CD4-positive, alpha-beta T cell treated with Interleukin-15 for 1 hour (primary cell): ENCODE measurements around the gene SFSWAP.
"Not testable (repeated sequence)": the region's sequence is repeated elsewhere in the genome, so short reads cannot be mapped to it uniquely, and the experiment has no call there.

Experiments used
- DNase-seq: peaks from one replicate; pipeline ENCODE4 v3.0.0-alpha.2; 2020

The SFSWAP gene

DNA sequence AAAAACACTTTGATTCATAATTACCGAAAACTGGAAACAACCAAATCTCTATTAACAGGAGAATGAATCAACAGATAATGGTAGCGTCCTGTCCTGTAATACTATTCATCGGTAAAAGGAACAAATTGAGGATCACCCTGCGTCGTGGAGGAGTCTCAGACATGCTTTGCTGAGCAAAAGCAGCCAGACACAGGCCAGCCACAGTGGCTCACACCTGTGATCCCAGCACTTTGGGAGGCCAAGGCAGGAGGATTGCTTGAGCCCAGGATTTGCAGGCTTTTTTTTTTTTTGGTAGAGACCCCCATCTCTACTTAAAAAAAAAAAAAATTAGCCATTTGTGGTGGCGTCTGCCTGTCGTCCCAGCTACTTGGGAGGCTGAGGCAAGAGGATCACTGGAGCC is 83.2 kb downstream of the SFSWAP start:
- no peak for DNase-seq

DNA sequence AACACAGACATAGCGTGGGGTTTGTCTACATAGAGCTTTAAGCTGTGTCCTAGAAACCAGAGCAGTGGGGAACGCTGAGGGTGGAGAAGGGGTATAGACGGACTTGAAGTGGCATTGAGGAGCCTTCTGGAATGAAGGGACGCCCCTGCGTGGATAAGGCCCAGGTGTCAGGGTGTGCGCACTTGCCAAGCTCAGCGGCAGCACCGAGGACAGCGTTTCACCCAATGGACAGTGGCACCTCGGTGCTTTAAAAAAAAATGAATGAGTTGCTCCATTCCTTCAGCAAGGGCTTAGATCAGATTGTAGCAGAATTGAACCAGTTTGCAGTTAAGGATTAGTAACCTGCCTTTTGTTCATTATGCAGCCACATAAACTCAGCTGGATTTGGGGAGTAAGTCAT is 83.7 kb downstream of the SFSWAP start:
- DNase-seq = no peak

GRCh38 chr12:131795064-131795463 is 84.2 kb downstream of the SFSWAP start:
- DNase-seq = no peak

GRCh38 chr12:131795690-131796410 is 85.0 kb downstream of the SFSWAP start:
- DNase-seq = no peak

DNA sequence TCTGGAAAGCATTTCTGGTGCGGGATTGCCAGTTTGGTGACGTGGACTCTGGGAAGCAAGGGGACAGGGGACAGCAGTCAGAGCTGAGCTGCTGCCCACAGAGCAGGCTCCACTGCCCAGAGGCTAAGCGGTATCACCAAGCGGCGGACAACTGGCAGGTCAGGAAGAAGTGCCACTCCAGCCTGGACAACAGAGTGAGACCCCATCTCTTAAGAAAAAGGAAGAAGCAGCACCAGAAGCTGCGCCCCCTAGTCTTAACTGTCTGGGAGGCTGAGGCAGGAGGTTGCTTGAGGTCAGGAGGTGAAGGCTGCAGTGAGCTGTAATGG is 85.5 kb downstream of the SFSWAP start:
- no peak for DNase-seq

GRCh38 chr12:131796754-131797587 is 86.1 kb downstream of the SFSWAP start:
- DNase-seq = no peak

DNA sequence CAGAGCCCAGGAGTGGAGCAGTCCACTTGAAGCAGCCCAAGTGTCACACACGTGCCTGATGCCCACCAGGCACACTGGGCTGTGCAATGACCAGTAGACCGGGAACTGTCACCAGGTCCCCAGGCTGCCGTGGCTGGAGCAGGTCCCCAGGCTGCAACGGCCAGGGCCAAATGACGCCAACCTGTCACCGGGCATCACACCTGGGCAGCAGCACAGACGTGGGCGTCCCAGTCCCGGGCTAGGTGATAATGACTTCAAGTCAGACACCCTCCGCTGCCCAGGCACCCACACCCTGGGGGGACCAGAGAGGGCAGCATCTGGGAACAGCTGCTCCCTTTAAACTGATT is 86.7 kb downstream of the SFSWAP start:
- no peak for DNase-seq

GRCh38 chr12:131799195-131799594 is 88.3 kb downstream of the SFSWAP start:
- no peak for DNase-seq

DNA sequence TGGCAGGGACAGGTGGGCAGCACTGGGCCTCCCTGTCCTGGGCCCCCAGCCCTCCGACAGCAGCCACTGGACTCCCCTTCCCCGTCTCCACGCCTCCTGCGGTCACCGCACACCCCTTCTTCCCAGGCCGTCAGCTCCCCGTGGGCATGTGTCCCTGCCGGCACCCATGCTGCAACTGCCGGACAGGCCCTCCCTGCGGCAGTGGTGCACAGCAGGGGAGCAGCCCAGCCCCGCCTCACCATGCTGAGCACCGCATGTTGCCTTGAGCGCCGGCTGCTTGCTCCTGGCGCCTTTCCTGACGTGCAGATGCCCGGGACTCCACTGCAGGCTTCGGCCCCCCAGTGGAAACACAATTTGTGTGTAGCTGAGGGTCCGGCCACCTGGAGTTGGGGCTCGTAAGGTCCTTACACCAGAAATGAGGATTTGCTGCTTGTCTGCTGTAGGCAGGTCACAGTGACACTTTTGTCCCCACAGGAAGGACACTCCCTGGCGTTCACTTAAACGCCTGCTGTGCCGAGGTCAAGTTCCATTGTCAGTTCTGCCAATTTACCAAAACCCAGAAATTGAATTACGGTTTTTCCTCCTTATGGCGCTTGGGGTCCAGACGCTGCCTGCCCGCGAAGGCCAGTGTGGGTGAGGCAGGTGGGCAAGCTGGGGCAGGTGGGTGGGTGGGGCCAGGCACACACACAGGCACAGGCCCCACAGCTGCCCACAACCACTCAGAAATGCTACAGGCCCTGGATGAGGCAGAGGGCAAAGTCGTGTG is 89.1 kb downstream of the SFSWAP start:
- DNase-seq = no peak

DNA sequence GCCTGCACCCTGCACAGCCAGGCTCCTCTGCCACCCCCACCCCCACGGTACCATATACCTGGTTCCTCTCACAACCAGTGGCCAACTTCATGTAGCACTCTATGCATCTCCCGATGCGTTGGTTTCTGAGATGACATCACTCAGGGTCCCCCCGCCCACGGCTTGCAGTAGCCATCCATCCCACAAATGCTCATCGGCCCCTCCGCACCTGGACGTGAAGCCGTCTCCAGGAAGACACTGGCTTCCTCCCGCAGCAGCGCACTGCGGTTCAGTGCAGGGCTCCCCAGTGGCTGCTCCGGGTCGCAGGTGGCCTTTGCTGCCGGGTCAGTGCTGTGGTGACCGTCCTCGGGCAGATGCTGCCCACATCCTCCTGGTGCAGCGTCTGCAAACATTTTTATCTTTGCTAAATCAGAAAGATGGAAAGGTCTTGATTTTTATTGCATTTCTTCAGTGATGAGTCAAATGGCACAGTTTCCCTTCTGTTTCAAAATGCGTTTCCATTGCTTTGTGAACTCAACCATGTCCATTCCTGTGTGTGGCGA is 89.8 kb downstream of the SFSWAP start:
- DNase-seq = no peak

GRCh38 chr12:131801254-131801866 is 90.5 kb downstream of the SFSWAP start:
- no peak for DNase-seq

DNA sequence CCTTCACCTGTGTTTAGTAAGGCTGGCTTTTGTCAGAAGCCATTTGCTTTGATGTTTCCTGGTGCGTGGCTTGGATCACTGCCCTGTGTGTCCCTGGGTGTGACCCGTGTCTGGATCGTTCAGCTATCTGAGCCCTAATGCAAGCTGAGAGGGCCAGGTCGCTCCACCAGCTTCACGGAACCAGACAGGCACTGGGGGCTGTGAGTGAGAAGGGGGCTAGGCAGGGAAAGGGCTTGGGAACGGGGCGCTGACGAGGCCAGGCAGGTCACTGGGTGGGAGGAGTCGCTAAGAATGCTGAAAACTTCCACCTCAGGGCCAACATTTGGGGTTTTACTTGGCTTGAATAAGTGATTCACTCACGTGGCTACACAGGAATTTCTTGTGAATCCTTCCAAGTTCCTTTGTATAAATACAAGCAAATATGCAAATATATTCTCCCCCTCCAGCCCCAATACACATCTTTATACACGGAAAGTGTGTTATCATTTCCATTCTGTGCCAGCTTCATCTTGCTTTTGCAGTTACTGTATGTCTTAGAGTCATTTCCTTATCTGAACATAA is 93.2 kb downstream of the SFSWAP start:
- DNase-seq = no peak

DNA sequence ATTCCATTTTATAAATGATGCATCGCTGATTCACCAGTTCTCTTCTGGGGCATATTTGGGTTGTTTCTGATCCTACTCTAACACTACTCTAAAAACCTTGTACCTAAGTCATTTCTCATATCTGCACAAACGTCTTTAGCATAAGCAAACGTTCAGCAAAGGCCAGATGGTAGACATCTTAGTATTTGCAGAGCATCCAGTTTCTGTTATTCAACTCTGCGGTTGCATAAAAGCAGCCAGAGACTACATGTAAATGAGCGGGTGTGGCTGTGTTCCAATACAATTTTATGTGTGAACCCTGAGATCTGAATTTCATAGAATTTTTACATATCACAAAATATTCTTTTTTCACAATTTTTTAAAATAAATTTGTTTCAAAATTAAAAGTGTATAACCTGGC is 94.5 kb downstream of the SFSWAP start:
- no peak for DNase-seq

GRCh38 chr12:131806674-131807073 is 95.8 kb downstream of the SFSWAP start:
- DNase-seq = no peak

- peak; percentile 48 for DNase-seq
Observed at GRCh38 chr12:131808744-131809371, 98.0 kb downstream of the SFSWAP start.

GRCh38 chr12:131809476-131810254 is 98.8 kb downstream of the SFSWAP start:
- DNase-seq = not testable (repeated sequence)

GRCh38 chr12:131810726-131811125 is 99.8 kb downstream of the SFSWAP start:
- DNase-seq = no peak

GRCh38 chr12:131815131-131815530 is 104.2 kb downstream of the SFSWAP start:
- no peak for DNase-seq

GRCh38 chr12:131816495-131816894 is 105.6 kb downstream of the SFSWAP start:
- DNase-seq = no peak

DNA sequence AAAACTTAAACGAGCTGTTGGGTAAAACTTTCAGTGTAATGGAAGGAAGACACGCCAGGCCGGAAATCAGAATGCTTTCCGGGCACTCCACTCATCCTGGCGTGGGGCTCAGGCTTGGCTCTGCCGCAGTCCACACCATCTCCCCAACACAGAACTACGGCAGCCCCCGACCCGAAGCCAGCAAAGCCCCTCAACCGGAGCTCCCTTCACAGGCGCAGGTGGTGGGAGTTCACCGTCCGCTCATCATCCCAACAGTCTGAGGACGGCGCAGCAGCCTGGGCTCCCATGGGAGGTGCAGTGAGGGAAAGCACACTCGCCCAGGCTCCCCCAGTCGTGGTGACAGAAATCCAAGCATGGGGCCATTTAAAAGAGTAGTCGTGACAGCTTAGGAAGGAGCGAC is 106.4 kb downstream of the SFSWAP start:
- DNase-seq = no peak

DNA sequence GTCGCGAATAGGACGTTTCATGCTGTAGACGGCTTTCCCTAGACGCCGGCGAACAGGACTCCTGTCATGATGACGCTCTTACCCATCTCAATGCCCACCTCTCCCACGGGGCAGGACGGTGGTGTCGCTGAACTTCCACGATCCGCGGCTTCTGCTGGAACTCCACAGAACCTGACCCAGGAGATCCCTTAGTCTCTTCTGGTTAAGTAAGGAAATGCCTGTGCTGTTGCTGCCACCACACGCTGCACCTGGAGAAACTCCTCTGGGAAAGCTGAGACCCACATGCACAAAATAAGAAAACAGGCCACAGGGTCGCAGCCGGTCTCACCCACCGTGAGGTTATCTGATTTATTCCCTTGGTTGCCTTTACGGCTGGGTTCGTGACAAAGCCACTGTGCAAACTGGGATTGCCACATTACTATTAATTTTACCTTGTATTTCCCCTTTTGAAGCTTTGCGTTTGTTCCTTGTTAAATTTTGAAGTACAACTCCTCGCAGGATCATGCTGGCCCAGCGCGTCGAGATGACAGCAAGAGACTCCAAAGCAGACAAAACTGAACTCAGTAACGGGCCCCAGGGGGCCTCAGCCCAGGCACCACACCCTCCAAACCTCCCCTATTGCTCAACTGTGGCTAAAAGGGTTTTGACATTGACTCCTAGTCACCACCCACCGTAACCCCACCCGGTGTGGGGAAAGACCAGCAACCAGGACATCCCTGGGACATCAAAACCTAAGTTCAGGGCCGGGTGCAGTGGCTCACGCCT is 108.1 kb downstream of the SFSWAP start:
- peak; percentile 66 for DNase-seq
